Suppressor macrophage treated with lipopolysaccharide for 4 hours (primary cell): Measurements from ENCODE around the gene SYT14.
"Not testable (repeated sequence)": the region's sequence is repeated elsewhere in the genome, so short reads cannot be mapped to it uniquely, and the experiment has no call there.

ENCODE experiments used
- DNase-seq: peaks from one replicate; pipeline ENCODE4 v3.0.0-alpha.2; 2020

The SYT14 gene

GRCh38 chr1:210031473-210031872, 93.5 kb downstream of the SYT14 start:
- no peak for DNase-seq

DNA sequence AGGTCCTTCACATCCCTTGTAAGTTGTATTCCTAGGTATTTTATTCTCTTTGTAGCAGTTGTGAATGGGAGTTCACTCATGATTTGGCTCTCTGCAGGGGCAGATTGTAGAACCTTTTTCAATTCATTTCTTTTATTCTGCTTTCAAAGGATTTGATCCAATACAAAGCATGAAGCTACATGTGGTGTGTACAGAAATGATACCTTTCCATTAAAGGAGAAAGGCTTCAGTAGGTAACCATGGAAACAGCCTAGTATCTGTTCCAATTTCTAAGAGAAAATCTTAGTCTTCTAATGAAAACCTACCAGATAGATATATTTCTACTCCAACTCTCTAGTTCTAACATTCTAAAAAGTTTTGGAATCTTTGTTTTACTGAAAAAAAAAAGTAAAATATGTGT, 105.0 kb downstream of the SYT14 start:
- DNase-seq: no peak

DNA sequence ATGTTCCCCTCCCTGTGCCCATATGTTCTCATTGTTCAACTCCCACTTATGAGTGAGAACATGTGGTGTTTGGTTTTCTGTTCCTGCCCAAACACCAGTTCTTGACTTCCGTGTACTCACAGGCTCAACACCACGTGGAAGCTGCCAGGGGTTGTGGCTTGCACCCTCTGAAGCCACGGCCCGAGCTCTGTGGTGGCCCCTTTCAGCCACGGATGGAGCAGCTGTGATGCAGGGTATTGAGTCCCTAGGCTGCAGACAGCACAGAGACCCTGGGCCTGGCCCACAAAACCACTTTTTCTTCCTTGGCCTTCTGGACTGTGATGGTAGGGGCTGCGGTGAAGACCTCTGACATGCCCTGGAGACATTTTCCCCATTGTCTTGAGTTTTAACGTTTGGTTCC, 111.6 kb downstream of the SYT14 start:
- DNase-seq: no peak

DNA sequence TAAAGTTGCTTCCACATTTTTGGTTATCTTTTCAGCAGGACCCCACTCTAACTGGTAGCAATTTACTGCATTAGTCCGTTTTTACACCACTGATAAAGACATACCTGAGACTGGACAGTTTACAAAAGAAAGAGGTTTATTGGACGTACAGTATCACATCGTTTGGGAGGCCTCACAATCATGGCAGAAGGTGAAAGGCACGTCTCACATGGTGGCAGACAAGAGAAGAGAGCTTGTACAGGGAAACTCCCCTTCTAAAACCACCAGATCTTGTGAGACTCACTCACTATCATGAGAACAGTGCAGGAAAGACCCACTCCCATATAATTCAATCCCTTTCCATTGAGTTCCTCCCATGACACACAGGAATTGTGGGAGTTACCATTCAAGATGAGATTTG, 112.5 kb downstream of the SYT14 start:
- not testable (repeated sequence) for DNase-seq

DNA sequence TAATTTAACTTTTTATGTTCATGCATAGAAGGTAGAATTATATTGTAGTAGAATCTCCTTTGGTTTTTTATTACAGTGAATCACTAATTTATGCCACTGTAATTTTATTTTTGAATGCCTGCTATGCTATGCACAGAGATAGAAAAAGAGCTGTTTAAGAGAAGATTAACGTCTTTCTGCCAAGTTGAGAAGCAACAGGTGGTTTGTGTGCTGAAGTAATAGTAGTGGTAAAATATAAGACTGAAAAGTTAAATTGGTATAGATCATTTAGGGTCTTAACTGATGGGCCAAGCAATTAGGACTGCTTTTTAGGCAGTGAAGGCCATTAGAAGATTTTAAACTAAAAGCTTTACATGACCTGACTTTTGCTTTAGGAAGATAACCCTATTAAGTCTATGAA, 115.1 kb downstream of the SYT14 start:
- no peak for DNase-seq

DNA sequence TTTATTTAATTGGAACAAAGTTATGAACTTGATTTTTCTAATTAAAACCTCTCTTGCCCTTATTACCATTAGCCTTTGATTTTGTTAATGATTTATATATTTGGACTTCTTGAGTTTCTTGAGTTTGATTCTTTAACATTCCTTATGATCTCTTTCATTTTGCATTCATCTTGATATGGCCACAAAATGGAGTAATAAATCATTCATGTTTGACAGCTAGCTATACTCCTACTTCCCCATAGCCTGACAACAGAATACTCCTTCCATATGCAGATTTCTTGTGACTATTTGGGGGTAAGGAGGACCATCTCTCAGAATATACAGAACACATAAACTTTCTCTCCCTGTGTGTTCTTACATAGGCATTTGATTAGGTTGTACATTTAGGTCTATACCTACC, 119.6 kb downstream of the SYT14 start:
- no peak for DNase-seq

GRCh38 chr1:210061992-210062391, 124.0 kb downstream of the SYT14 start:
- no peak for DNase-seq

DNA sequence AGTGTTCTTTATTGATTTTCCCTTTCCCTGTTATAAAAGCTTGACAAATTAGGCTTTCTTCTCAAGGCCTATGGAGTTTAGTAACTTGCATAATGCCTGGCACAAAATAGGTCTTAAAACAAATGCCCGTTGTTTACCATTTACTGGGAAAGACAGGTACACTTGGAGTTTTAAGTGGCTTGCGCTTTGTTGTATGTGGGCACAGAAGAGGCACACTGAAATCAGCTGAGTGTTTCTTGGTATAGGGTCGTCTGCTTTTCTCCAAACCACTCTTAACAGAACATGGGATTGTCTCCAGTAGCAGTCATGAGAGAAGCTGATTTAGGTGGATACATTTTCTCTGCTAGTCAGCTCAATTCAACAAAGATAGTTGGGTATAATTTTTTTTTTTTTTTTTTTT, 132.5 kb downstream of the SYT14 start:
- DNase-seq: no peak

DNA sequence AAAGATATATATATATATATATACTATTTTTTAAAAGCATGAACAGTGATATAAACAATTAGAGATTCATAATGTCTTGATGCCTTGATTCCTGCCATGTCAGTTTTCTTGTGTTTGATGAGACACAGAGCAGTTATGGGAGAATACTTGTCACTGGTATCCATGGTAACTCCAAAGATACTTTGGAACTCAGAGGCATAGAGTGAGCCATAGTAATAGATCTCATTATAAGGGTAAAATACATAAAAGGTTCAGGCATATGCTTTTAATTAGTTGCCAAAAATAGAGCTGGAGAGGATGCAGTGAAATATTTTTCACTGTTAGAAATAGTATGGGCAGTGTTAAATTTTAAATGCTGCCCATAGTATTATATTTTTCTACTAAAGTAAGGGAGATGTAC, 134.1 kb downstream of the SYT14 start:
- DNase-seq: no peak

DNA sequence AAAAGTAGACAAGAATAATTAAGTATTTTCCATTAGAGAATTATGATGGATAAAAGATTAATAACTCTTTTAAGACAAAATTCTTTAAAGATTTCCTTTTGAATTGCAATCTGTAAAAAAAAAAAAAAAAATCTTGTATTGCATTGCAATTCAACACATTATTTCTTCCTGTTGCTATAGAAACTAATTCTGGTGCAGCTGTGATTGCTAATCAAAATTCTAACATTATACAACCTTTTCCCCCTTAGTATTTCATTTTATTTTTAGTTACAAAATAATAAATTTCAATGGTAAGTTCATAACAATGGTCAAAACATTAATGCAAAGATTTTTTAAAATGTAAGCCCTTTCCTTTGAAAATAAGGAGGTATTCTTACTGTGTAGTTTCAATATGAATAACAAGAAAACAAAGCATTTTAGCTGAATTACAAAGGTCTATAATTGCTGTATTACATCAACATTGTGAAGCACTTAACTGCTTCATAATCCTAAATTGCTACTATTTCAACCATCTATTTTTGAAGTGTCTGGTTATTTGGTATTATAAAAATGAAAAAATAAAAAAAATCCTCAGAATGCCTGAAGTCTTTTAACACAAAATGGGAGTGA, 135.0 kb downstream of the SYT14 start:
- no peak for DNase-seq

DNA sequence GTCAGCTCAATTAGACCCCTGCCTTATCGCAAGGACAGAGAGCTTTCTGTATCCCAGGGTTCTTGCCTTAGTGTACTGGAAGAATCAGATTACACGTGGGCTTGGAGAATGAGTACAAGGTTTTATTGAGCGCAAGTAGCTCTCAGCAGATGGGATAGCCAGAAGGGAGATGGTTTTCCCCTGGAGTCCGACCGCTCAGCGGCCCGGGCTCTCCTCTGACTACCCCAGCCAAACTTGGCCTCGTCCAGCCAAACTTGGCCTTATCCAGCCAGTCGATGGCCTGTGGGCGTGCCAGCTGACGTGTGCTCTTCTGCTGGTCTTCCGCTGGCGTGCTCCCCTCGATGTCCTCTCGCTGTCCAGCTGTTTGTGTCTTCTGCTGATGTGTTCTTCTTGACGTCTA, 136.9 kb downstream of the SYT14 start:
- DNase-seq: no peak

DNA sequence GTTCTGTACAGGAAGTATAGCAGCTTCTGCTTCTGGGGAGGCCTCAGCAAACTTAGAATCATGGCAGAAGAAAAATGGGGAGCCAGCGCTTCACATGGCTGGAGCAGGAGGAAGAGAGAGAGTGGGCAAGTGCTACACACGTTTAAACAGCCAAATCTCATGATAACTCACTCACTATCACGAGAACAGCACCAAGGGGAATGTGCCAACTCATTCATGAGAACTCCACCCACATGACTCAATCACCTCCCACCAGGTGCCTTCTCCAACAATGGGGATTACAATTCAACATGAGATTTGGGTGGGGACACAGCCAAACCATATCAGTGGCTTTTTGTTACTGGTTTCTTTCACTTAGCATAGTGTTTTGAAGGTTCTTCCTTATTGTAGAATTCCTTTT, 138.6 kb downstream of the SYT14 start:
- DNase-seq: no peak

GRCh38 chr1:210081494-210081893, 143.5 kb downstream of the SYT14 start:
- DNase-seq: no peak

DNA sequence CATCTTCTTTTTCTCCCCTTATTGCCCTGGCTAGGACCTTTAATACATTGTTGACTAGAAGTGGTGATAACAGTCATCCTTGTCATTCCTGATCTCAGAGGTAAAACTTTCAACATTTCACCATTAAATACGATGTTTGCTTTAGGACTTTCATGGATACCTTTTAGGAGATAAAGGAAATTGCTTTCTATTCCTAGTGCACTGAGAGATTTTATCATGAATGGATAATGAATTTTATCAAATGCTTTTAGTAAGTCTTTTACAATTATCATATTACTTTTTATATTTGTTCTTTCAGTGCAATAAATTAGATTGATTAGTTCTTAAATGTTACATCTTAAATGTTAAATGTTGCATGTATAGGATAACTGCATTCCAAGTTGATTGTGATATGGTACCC, 147.3 kb downstream of the SYT14 start:
- DNase-seq: no peak

GRCh38 chr1:210087058-210087457, 149.0 kb downstream of the SYT14 start:
- DNase-seq: no peak

GRCh38 chr1:210089855-210090254, 151.8 kb downstream of the SYT14 start:
- no peak for DNase-seq

- no peak for DNase-seq
Measured at GRCh38 chr1:210092366-210092765, 154.3 kb downstream of the SYT14 start.

- DNase-seq: no peak
Measured at GRCh38 chr1:210093461-210093860, 155.4 kb downstream of the SYT14 start.

- DNase-seq: no peak
Measured at GRCh38 chr1:210098356-210098755, 160.3 kb downstream of the SYT14 start.

GRCh38 chr1:210099921-210100320, 161.9 kb downstream of the SYT14 start:
- DNase-seq: no peak

DNA sequence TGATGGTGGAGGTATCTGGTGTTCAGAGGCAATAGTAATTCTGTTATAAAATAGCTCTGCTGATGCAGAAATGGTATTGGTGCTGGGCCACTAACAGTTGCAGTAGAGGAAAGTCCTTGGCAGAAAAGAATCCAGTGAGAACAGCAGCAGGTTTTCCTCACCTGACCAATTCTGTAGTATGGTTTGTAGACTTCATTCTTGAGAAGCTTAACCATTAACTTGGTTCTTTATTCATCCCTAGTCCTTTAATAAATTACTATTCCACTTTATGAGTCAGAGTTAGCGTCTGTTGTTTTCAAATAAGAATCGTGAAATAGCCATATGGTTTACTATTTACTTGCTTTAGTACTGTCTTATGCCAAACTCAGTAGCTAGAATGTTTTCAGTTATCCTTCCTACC, 166.1 kb downstream of the SYT14 start:
- no peak for DNase-seq

GRCh38 chr1:210112906-210113305, 174.9 kb downstream of the SYT14 start:
- not testable (repeated sequence) for DNase-seq

GRCh38 chr1:210117198-210117597, 179.2 kb downstream of the SYT14 start:
- no peak for DNase-seq

DNA sequence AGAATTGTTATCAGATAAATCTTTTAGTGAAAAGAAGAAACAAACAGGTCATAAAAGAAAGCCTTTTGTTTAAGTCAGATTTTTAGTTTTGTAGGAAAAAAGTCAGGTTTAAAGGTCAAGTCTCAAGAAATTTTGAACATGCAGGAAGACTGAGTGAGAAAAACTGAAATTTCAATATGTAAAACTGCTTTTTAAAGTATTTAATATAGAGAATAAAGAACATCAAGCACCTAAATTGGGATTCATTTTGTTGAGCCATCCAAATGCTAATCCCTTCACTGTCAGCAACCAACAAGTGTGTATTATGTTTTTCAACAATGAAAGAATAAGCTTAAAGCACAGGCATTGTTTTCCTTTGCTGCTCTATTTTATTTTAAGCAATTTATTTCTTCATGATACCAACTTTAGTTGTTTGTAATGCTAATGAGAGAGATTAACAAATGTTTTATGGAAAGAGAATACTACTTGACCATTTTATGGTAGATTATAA, 179.7 kb downstream of the SYT14 start:
- DNase-seq: no peak

DNA sequence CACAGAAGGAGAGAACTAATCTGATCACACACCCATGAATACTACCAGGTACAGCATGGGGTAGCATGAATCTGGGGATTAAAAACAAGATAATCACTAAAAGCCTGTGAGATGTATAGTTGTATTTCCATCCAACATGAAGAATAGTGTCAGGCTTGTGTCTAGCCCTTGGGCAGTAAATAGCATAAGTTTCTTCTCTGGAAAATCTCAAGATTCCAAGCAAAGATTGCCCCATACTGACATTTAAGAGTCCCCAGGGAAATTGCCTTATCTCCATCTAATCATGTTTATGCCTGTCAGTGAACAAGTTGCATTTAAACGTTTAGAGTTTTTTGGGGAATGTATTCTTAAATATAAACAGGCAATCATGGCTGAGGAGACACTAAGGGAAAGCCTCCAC, 185.4 kb downstream of the SYT14 start:
- no peak for DNase-seq
